Measurements from ENCODE around the gene POU2F1.

Gene POU2F1

DNA sequence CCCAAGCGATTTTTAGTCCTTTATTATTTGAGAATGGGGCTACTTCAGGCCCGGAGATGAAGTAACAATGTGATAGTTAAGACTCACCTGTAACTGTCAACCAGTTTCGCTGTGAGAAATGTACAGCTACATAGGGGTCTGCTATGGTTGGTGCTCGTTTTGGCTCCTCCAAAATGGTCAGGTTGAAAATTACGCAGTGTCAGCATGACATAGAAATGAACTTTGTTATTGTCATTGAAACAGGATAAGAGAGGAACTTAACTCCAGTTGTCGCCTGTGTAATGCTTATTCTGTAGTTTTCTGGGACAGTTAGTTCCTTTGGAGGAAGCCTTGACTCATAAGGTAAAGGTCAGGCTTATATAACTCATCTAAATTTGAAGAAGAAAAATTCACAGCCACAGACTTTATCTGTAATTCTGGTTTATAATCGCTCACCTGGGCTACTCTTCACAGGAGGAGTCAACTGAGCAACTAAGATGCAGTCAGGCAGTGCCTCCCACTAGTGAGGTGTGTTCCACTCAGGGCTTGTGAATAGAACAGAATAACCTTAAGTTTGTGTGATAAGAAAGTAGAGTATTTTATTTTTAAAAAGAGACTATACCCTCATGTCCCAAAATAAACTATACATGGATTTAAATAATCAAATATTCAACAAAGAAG lies 166.7 kb downstream of the POU2F1 start:
- TF ChIP-seq, protein P1, sequence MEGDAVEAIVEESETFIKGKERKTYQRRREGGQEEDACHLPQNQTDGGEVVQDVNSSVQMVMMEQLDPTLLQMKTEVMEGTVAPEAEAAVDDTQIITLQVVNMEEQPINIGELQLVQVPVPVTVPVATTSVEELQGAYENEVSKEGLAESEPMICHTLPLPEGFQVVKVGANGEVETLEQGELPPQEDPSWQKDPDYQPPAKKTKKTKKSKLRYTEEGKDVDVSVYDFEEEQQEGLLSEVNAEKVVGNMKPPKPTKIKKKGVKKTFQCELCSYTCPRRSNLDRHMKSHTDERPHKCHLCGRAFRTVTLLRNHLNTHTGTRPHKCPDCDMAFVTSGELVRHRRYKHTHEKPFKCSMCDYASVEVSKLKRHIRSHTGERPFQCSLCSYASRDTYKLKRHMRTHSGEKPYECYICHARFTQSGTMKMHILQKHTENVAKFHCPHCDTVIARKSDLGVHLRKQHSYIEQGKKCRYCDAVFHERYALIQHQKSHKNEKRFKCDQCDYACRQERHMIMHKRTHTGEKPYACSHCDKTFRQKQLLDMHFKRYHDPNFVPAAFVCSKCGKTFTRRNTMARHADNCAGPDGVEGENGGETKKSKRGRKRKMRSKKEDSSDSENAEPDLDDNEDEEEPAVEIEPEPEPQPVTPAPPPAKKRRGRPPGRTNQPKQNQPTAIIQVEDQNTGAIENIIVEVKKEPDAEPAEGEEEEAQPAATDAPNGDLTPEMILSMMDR (IDR thresholded peaks at IDR 0.05; ENCODE audit: extremely low read depth, insufficient read depth, missing control alignments) = no peak
- in situ Hi-C loops (cut with MboI; ENCODE audit: low pct_unique_long_range_greater_than_20kb, low sequenced_read_pairs, unreplicated experiment) = no loop called here
- no peak for DNase-seq (ENCODE audit: low spot score)

DNA sequence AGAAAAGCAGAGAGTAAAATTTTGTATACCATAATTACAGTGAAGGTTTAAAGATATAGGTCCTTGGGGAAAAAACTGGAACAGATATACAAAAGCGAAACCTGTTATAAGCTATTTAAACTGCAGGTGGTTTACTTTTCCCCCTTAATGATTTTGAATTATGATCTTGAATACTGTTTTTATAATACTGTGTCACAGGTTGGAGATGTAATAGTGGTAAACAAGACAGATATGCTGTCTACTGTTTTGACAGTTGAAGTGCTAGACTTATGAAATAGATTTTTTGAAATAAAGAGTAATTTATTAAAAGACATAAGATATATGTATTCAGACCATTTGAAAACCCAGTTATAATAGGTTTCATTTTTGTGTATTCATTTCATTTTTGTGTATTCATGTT lies 168.3 kb downstream of the POU2F1 start:
- TF ChIP-seq, protein P1 (IDR thresholded peaks at IDR 0.05; ENCODE audit: extremely low read depth, insufficient read depth, missing control alignments) = no peak
- DNase-seq (ENCODE audit: low spot score) = no peak
- in situ Hi-C loops (cut with MboI; ENCODE audit: low pct_unique_long_range_greater_than_20kb, low sequenced_read_pairs, unreplicated experiment) = no loop called here

DNA sequence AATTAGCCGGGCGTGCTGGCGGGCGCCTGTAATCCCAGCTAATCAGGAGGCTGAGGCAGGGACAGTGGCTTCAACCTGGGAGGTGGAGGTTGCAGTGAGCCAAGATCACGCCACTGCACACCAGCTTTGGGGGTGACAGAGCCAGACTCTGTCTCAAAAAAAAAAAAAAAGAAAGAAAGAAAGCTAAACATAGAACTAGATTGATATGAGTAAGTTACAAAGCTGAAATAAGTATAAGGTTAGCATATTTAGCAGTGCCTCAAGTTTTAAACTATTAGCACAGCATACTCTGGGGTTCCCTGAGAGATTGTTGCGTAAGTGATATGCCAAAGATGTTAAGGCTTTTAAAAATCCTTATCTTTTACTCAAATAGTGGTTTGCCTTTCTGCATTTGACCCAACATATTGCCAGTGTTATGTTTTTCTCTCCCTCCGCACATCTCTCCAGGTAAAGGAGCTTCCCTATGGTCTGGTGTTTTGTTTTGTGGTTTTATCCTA lies 171.6 kb downstream of the POU2F1 start:
- no peak for DNase-seq (ENCODE audit: low spot score)
- in situ Hi-C loops (cut with MboI; ENCODE audit: low pct_unique_long_range_greater_than_20kb, low sequenced_read_pairs, unreplicated experiment) = no loop called here
- TF ChIP-seq, protein P1 (IDR thresholded peaks at IDR 0.05; ENCODE audit: extremely low read depth, insufficient read depth, missing control alignments) = no peak

DNA sequence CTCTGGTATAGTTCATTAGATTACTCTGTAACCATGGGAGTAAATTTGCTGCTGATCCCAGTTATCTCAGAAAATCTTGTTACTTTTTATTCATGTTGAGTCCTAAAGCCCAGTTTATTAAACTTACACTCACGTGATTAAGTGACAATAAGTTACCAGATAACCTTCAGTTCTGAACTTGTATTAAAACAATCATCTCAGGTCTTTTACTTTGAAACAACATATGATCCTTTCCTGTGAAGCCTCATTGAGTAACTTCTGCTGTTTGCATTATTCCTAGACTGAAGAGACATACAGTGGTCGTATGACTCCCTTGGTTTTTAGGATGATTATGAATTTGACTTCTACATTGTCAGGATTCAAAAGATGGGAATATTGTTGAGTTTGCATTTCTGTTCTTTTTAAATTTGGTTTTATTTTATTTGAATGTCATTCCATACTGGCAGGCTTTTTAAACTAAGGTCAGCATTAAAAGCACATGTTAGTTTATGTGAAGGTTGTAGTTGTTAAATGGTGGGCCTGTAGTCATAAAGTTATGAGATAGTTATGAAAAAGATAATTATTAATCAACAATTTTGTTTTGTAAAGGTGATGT lies 179.8 kb downstream of the POU2F1 start:
- no peak for DNase-seq (ENCODE audit: low spot score)
- TF ChIP-seq, protein P1 (IDR thresholded peaks at IDR 0.05; ENCODE audit: extremely low read depth, insufficient read depth, missing control alignments) = no peak
- in situ Hi-C loops (cut with MboI; ENCODE audit: low pct_unique_long_range_greater_than_20kb, low sequenced_read_pairs, unreplicated experiment) = no loop called here

DNA sequence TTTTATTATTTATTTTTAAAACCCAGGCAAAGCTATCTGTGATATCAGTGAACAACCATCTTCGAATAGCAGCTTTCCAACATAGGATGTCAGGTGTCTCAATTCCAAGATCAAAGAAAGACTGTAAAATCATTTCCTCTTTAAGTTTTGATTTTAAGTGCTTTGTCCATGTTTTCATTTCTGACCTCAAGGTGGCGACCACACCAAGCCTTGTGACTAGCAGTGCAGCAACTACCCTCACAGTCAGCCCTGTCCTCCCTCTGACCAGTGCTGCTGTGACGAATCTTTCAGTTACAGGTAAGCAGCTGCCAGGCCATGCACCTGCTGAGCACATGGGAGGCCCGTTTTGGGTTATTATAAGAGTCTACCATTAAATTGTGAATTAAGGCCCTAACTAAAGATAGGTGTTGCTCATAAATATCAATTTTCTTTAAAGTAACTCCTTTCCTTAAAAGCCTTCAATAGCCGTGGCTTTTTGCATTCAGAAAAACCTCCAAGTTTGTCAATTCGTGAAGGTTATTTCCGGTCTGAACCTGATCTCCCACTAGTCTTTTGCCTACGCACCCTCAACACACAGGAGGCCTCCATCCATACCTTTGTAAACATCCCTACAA lies 180.7 kb downstream of the POU2F1 start:
- peak; percentile 40 for DNase-seq (ENCODE audit: low spot score)
- in situ Hi-C loops (cut with MboI; ENCODE audit: low pct_unique_long_range_greater_than_20kb, low sequenced_read_pairs, unreplicated experiment) = no loop called here
- TF ChIP-seq, protein P1 (IDR thresholded peaks at IDR 0.05; ENCODE audit: extremely low read depth, insufficient read depth, missing control alignments) = peak; percentile 59

DNA sequence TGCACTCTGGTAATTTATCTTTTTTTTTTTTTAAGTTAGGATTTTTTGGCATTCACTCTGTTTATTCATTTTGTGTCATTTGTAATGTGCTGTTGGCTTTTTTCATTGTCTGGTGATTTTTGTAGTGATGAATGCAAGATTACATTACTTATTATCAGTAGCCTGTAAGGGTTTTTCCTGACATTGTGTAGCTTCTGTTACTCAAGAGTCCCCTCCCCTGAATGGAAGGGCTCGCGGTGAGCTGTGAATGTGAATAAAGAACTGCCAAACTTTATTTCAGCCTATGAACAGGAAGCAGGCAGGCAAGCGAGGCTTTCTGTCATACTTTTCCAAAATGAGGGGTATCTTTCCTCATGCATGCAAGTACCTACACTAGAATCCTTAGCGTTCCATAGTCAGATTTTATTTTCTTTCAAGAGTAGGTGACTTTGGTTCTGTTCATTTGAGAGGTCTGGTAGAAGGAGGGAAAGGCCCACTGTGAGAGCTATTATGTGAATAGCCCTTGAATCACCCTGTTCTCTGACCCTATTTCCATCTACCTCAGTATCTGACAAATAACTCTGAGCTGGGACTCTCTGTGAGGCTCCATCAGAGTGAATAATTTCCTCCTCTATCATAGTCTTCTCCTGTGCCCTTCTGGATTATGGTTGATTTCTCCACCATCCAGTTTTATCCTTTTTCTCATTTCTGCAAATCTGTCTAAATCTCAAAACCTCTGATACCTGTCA lies 183.6 kb downstream of the POU2F1 start:
- in situ Hi-C loops (cut with MboI; ENCODE audit: low pct_unique_long_range_greater_than_20kb, low sequenced_read_pairs, unreplicated experiment) = no loop called here
- TF ChIP-seq, protein P1 (IDR thresholded peaks at IDR 0.05; ENCODE audit: extremely low read depth, insufficient read depth, missing control alignments) = no peak

More for the DNA sequence above, 183.6 kb downstream of the POU2F1 start:
- no peak for DNase-seq (ENCODE audit: low spot score)
